ENCODE measurements around the gene LRG1.

DNA sequence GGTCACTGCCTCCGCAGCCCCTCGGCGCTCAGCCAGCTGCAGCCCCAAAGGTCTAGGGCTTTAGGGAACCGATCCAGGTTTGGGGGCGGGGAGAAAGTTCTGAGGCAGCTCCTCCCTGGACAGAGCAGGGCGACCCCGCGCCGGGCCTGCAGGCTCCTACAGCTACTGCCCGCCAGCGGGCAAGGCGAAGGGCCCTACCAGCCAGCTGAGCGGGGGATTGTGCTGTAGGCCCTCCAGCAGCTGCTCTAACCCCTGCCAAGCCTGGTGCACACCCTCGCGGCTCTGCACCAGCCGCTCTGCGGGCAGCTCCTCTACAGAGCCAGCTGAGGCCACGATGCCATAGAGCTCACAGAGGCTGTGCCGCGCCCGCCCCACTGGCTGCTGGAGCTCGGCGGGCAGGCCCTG lies 35.5 kb downstream of the LRG1 start:
- TF ChIP-seq, protein P1, sequence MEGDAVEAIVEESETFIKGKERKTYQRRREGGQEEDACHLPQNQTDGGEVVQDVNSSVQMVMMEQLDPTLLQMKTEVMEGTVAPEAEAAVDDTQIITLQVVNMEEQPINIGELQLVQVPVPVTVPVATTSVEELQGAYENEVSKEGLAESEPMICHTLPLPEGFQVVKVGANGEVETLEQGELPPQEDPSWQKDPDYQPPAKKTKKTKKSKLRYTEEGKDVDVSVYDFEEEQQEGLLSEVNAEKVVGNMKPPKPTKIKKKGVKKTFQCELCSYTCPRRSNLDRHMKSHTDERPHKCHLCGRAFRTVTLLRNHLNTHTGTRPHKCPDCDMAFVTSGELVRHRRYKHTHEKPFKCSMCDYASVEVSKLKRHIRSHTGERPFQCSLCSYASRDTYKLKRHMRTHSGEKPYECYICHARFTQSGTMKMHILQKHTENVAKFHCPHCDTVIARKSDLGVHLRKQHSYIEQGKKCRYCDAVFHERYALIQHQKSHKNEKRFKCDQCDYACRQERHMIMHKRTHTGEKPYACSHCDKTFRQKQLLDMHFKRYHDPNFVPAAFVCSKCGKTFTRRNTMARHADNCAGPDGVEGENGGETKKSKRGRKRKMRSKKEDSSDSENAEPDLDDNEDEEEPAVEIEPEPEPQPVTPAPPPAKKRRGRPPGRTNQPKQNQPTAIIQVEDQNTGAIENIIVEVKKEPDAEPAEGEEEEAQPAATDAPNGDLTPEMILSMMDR (IDR thresholded peaks at IDR 0.05), result no peak
- TF ChIP-seq POLR2A (IDR thresholded peaks at IDR 0.05) (no peak), EP300 (IDR thresholded peaks at IDR 0.05) (no peak), POLR2AphosphoS5 (IDR thresholded peaks at IDR 0.05) (no peak)

Measured in gastroesophageal sphincter (tissue), 3 donors.